Neural cell (in vitro differentiated cells): ENCODE data around the gene PDE7B. TPM values are rescaled to one million over a fixed set of nuclear protein-coding genes. Genes with fewer than 3 reads are reported as not detected.

ENCODE experiments used
- H2AFZ ChIP-seq: fragments of 200-600, 300-800 bp; sonication (generic), shearing (Covaris generic); 2 replicates; pipeline ENCODE4 v1.6.0; 2014; ENCODE audit warnings: low read depth, mild to moderate bottlenecking, antibody characterized with exemption, low read length, moderate library complexity
- H3F3A ChIP-seq: fragments of 200-600 bp; shearing (Covaris generic); 2 replicates; pipeline ENCODE4 v1.6.1; 2016; ENCODE audit warnings: mild to moderate bottlenecking, moderate library complexity, mixed read lengths, antibody characterized with exemption, low read length; ENCODE audit not compliant: insufficient read depth, poor library complexity, severe bottlenecking
- H3K27ac ChIP-seq: fragments of 200-600, 300-800 bp; sonication (generic), shearing (Covaris generic); 2 replicates; pipeline ENCODE4 v1.5.1; 2014; ENCODE audit warnings: mild to moderate bottlenecking, low read length, moderate library complexity
- H3K27me3 ChIP-seq: fragments of 300-800, 200-600 bp; sonication (generic), shearing (Covaris generic); 2 replicates; pipeline ENCODE4 v1.6.0; 2014; ENCODE audit warnings: mild to moderate bottlenecking, low read depth, low read length, moderate library complexity; ENCODE audit not compliant: insufficient read depth
- H3K36me3 ChIP-seq: fragments of 300-800, 200-600 bp; sonication (generic), shearing (Covaris generic); 2 replicates; pipeline ENCODE4 v1.5.1; 2014; ENCODE audit warnings: mild to moderate bottlenecking, antibody characterized with exemption, low read length, moderate library complexity; ENCODE audit not compliant: insufficient read depth
- H3K4me2 ChIP-seq: fragments of 300-800, 200-600 bp; sonication (generic), shearing (Covaris generic); 2 replicates; pipeline ENCODE4 v1.6.0; 2014; ENCODE audit warnings: mild to moderate bottlenecking, low read length
- H3K4me3 ChIP-seq: fragments of 300-800, 200-600 bp; sonication (generic), shearing (Covaris generic); 2 replicates; pipeline ENCODE4 v1.5.1; 2014; ENCODE audit warnings: mild to moderate bottlenecking, low read length, moderate library complexity
- H3K79me2 ChIP-seq: fragments of 200-600 bp; shearing (Covaris generic); replicated peaks from 2 replicates; pipeline ENCODE4 v1.6.0; 2014; ENCODE audit warnings: mild to moderate bottlenecking, low read length, moderate library complexity; ENCODE audit not compliant: insufficient read depth
- H3K9ac ChIP-seq: fragments of 300-800, 200-600 bp; sonication (generic), shearing (Covaris generic); 2 replicates; pipeline ENCODE4 v1.6.1; 2016; ENCODE audit warnings: mild to moderate bottlenecking, low read length, mixed read lengths
- H3K9me2 ChIP-seq: fragments of 200-600 bp; shearing (Covaris generic); 2 replicates; pipeline ENCODE4 v1.6.1; 2016; ENCODE audit warnings: mild to moderate bottlenecking, low read length, mixed read lengths; ENCODE audit not compliant: insufficient read depth
- H3K9me3 ChIP-seq: fragments of 200-600, 300-800 bp; sonication (generic), shearing (Covaris generic); 2 replicates; pipeline ENCODE4 v1.6.1; 2016; ENCODE audit warnings: mild to moderate bottlenecking, mixed run types, low read length, moderate library complexity, mixed read lengths
- H4K20me1 ChIP-seq: fragments of 200-600 bp; shearing (Covaris generic); 2 replicates; pipeline ENCODE4 v1.6.1; 2016; ENCODE audit warnings: mild to moderate bottlenecking, mixed run types; ENCODE audit not compliant: insufficient read depth
- CTCF ChIP-seq: fragments of 450-650 bp; IDR thresholded peaks from 2 replicates; pipeline ENCODE4 v1.5.1; 2014; ENCODE audit warnings: antibody characterized with exemption, mild to moderate bottlenecking, moderate library complexity; ENCODE audit not compliant: poor library complexity, severe bottlenecking
- EP300 ChIP-seq: fragments of 450-650 bp; conservative IDR thresholded peaks from 2 replicates; pipeline ENCODE4 v1.6.1; 2014; ENCODE audit warnings: antibody characterized with exemption, mild to moderate bottlenecking, moderate library complexity; ENCODE audit not compliant: poor library complexity, severe bottlenecking
- EZH2 ChIP-seq: fragments of 200-600, 300-800 bp; shearing (Covaris generic), sonication (generic); IDR thresholded peaks from 2 replicates; pipeline ENCODE4 v1.6.1; 2014; ENCODE audit warnings: antibody characterized with exemption, low read length, borderline replicate concordance, mild to moderate bottlenecking; ENCODE audit not compliant: insufficient read depth, poor library complexity, severe bottlenecking
- MXI1 ChIP-seq: fragments of 450-650 bp; conservative IDR thresholded peaks from 2 replicates; pipeline ENCODE4 v1.6.1; 2014; ENCODE audit warnings: antibody characterized with exemption, mild to moderate bottlenecking; ENCODE audit not compliant: poor library complexity, severe bottlenecking
- POLR2AphosphoS5 ChIP-seq: IDR thresholded peaks from 2 replicates; pipeline ENCODE4 v1.6.1; 2012
- RAD21 ChIP-seq: fragments of 450-650 bp; conservative IDR thresholded peaks from 2 replicates; pipeline ENCODE4 v1.6.1; 2014; ENCODE audit warnings: antibody characterized with exemption, mild to moderate bottlenecking, moderate library complexity
- REST ChIP-seq: IDR thresholded peaks from 2 replicates; pipeline ENCODE4 v1.6.1; 2012; ENCODE audit warnings: borderline replicate concordance
- SMC3 ChIP-seq: fragments of 450-650 bp; conservative IDR thresholded peaks from 2 replicates; pipeline ENCODE4 v1.6.1; 2014; ENCODE audit warnings: antibody characterized with exemption, mild to moderate bottlenecking, moderate library complexity; ENCODE audit not compliant: poor library complexity
- TAF1 ChIP-seq: IDR thresholded peaks from 2 replicates; pipeline ENCODE4 v1.6.1; 2012; ENCODE audit warnings: low read depth
- polyA plus RNA-seq: library from polyadenylated mRNA; depleted of rRNA; stranded (reverse); fragments of >200 nt; gene quantifications from 2 replicates; pipeline ENCODE4 v1.2.3, GENCODE V29; 2014

Gene PDE7B
- polyA plus RNA-seq, 1 donor from 2014 or later, result 5.9 TPM

- no peak overlapping the region for H3K27ac ChIP-seq
- no peak overlapping the region for H3K4me3 ChIP-seq
- no peaks in the 10 kb centered on the region for H3F3A ChIP-seq
- TF ChIP-seq MXI1 (no peak), EP300 (no peak), TAF1 (no peak), EZH2 (no peak), POLR2AphosphoS5 (no peak), RAD21 (no peak), REST (no peak), SMC3 (no peak), CTCF (no peak)
- H3K9me2 ChIP-seq, result no peaks in the 10 kb centered on the region
- no peak overlapping the region for H3K4me2 ChIP-seq
- no peaks in the 10 kb centered on the region for H4K20me1 ChIP-seq
- H3K27me3 ChIP-seq, result no peaks in the 10 kb centered on the region
- H3K9ac ChIP-seq, result no peak overlapping the region
- no peaks in the 10 kb centered on the region for H3K36me3 ChIP-seq
- no peak overlapping the region for H2AFZ ChIP-seq
- H3K9me3 ChIP-seq, result no peaks in the 10 kb centered on the region
- H3K79me2 ChIP-seq, result no peaks in the 10 kb centered on the region
Measured at GRCh38 chr6:136134751-136135150, 283.2 kb downstream of the PDE7B start.

GRCh38 chr6:136136274-136136673 is 284.8 kb downstream of the PDE7B start:
- Histone ChIP-seq H3F3A (no peaks in the 10 kb centered on the region), H3K9me2 (no peaks in the 10 kb centered on the region), H4K20me1 (no peaks in the 10 kb centered on the region), H3K27ac (no peak overlapping the region), H3K4me2 (no peak overlapping the region), H3K36me3 (no peaks in the 10 kb centered on the region), H3K9me3 (no peaks in the 10 kb centered on the region), H3K4me3 (no peak overlapping the region), H3K79me2 (no peaks in the 10 kb centered on the region), H2AFZ (no peak overlapping the region), H3K9ac (no peak overlapping the region), H3K27me3 (no peaks in the 10 kb centered on the region)
- TF ChIP-seq SMC3 (no peak), TAF1 (no peak), RAD21 (no peak), REST (no peak), POLR2AphosphoS5 (no peak), MXI1 (no peak), CTCF (no peak), EP300 (no peak), EZH2 (no peak)
